ENCODE results near the gene GCNT1. TPM values are rescaled to one million over a fixed set of nuclear protein-coding genes. Genes with fewer than 3 reads are reported as not detected.
"Not testable (repeated sequence)": the region's sequence is repeated elsewhere in the genome, so short reads cannot be mapped to it uniquely, and the experiment has no call there.

GCNT1 gene
- polyA plus RNA-seq, 2 of the 4 experiments (the other 2 are of a cell fraction), result 1.0 to 2.2 TPM

DNA sequence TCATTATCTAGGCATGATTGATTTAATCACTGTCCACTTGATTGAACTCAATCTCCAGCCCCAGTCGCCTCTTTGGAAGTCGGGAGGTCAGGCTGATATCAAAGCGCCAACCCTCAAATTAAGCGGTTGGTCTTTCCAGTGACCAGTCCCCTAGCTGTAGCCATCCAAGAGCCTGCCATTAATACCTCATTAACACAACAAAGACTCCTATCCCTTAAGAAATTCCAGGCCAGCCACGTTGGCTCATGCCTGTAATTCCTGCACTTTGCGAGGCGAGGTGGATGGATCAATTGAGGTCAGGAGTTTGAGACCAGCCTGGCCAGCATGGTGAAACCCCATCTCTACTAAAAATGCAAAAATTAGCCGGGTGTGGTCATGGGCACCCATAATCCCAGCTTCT is 27.4 kb upstream of the GCNT1 start:
- DNase-seq (ENCODE audit: low read depth in 1 of 2, low spot score in 1 of 2) (no peak), ATAC-seq (no peak), FAIRE-seq (no peak)
- no peak overlapping the region for H3K4me3 ChIP-seq
- POLR2A ChIA-PET, result no interaction called here
- TF ChIP-seq RNF2 (IDR thresholded peaks at IDR 0.05; ENCODE audit: borderline replicate concordance, low read depth) (no peak), CBX2 (IDR thresholded peaks at IDR 0.05; ENCODE audit: borderline replicate concordance, low read depth) (no peak), MAZ (IDR thresholded peaks at IDR 0.05; ENCODE audit: borderline replicate concordance, low read depth, low read length) (no peak), HOXA7 (CRISPR knock-in tag; IDR thresholded peaks at IDR 0.05) (no peak), POLR2AphosphoS2 (conservative IDR thresholded peaks at IDR 0.05; ENCODE audit: low read length) (no peak), SREBF2 (IDR thresholded peaks at IDR 0.05) (no peak), ZC3H11A (IDR thresholded peaks at IDR 0.05) (no peak), HOXB13 (CRISPR knock-in tag; IDR thresholded peaks at IDR 0.05; ENCODE audit: low read depth) (no peak)
- CTCF ChIA-PET, result interaction anchor here (1.9 kb wide), 1 partner anchor 12 kb away, joined by 5 read pairs; no protein-coding TSS in a partner anchor
- H3K4me1 ChIP-seq, result peaks cover 12% of the 10 kb centered on the region
- no peaks in the 10 kb centered on the region for H3K9me3 ChIP-seq
- WGBS (ENCODE audit: missing lambda C conversion rate), result 81% methylated on average over 8 of the region's 8 CpGs
- H3K27ac ChIP-seq, result no peak overlapping the region
- H3K4me2 ChIP-seq, result no peak overlapping the region

DNA sequence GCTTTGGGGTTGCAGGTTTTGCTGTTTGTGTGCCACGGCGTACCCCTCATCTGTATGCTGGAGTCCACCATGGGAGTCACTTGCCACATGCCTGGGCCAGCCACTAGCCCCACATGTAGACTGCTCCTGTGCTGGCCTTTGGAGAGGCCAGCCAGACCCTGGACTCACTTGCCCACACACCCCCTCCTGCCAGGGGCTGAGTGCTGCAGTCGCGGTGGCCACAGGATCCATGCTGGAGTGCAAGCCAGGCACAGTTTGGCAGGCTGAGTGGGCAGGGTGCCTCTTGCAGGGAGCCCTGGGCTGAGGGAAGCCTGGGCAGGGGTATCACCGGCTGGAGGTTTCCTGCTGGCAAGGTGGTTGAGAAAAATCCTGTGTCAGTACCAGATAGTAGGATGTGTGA is 25.6 kb upstream of the GCNT1 start:
- FAIRE-seq (no peak), DNase-seq (ENCODE audit: low read depth in 1 of 2, low spot score in 1 of 2) (no peak), ATAC-seq (peak; percentile 43 to 75; a peak in 4 of 6 replicates)
- peak overlapping the region; percentile 55 for H3K4me2 ChIP-seq
- TF ChIP-seq FOSL2 (IDR thresholded peaks at IDR 0.05), result no peak
- no peak for TF ChIP-seq FOSL2 (CRISPR knock-in tag; IDR thresholded peaks at IDR 0.05)
- TF ChIP-seq NPAS2 (CRISPR knock-in tag; IDR thresholded peaks at IDR 0.05; ENCODE audit: borderline replicate concordance), result no peak
- TF ChIP-seq, protein P1, sequence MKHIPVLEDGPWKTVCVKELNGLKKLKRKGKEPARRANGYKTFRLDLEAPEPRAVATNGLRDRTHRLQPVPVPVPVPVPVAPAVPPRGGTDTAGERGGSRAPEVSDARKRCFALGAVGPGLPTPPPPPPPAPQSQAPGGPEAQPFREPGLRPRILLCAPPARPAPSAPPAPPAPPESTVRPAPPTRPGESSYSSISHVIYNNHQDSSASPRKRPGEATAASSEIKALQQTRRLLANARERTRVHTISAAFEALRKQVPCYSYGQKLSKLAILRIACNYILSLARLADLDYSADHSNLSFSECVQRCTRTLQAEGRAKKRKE (CRISPR knock-in tag; IDR thresholded peaks at IDR 0.05; ENCODE audit: low read depth), result no peak
- TF ChIP-seq, protein P2, sequence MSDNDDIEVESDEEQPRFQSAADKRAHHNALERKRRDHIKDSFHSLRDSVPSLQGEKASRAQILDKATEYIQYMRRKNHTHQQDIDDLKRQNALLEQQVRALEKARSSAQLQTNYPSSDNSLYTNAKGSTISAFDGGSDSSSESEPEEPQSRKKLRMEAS (IDR thresholded peaks at IDR 0.05), result no peak
- no peak for TF ChIP-seq MAFK (IDR thresholded peaks at IDR 0.05; ENCODE audit: partially characterized antibody)
- TF ChIP-seq FOXS1 (CRISPR knock-in tag; IDR thresholded peaks at IDR 0.05), result no peak
- H3K4me3 ChIP-seq, result no peak overlapping the region
- H3K9me3 ChIP-seq, result no peaks in the 10 kb centered on the region
- 69% methylated on average over 4 of the region's 5 CpGs for WGBS (ENCODE audit: missing lambda C conversion rate)
- POLR2A ChIA-PET, result interaction anchor here (0.9 to 1.0 kb wide), 2 partner anchors 26 to 38 kb away, joined by 3 read pairs; partner anchors contain the start of gene GCNT1
- peaks cover 12% of the 10 kb centered on the region for H3K4me1 ChIP-seq
- H3K27ac ChIP-seq, result peak overlapping the region; percentile 13 to 78; a peak in 3 of 6 replicates
- CTCF ChIA-PET, result interaction anchor here (2.9 kb wide), 1 partner anchor 14 kb away, joined by 11 read pairs; no protein-coding TSS in a partner anchor

DNA sequence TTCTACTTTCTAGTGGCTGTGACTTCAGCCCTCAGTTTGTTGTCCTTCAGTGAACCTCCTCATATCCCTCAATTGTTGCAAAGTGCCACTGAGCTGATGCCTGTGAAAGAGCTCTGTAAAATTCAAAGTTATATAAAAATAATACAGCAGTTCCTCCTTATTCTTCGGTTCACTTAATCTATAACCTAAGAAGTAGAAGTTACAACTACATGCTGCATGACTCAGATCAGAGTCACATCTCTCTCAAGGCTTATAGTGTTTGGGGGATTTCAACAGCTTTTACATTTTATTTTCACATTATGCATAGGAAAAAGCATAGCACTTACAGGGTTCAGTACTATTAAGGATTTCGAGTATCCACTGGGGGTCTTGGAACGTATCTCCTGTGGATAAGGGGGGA is 25.1 kb upstream of the GCNT1 start:
- TF ChIP-seq CBX8 (IDR thresholded peaks at IDR 0.05) (no peak), JUN (IDR thresholded peaks at IDR 0.05) (no peak), FOSB (CRISPR knock-in tag; IDR thresholded peaks at IDR 0.05) (no peak), TFCP2L1 (CRISPR knock-in tag; IDR thresholded peaks at IDR 0.05) (no peak)
- Histone ChIP-seq H3K9me3 (no peaks in the 10 kb centered on the region), H3K4me3 (no peak overlapping the region), H3K27ac (peak overlapping the region; percentile 13 to 78; a peak in 3 of 6 replicates), H3K4me2 (peak overlapping the region; percentile 55), H3K4me1 (peaks cover 12% of the 10 kb centered on the region)
- 6% methylated on average over 3 of the region's 3 CpGs for WGBS (ENCODE audit: missing lambda C conversion rate)
- FAIRE-seq (no peak), DNase-seq (ENCODE audit: low read depth in 1 of 2, low spot score in 1 of 2) (no peak), ATAC-seq (peak; percentile 69 to 80)
- CTCF ChIA-PET, result interaction anchor here (2.9 kb wide), 1 partner anchor 14 kb away, joined by 11 read pairs; no protein-coding TSS in a partner anchor
- POLR2A ChIA-PET, result interaction anchor here (0.9 to 1.0 kb wide), 2 partner anchors 25 to 39 kb away, joined by 3 read pairs; partner anchors contain the start of gene GCNT1

DNA sequence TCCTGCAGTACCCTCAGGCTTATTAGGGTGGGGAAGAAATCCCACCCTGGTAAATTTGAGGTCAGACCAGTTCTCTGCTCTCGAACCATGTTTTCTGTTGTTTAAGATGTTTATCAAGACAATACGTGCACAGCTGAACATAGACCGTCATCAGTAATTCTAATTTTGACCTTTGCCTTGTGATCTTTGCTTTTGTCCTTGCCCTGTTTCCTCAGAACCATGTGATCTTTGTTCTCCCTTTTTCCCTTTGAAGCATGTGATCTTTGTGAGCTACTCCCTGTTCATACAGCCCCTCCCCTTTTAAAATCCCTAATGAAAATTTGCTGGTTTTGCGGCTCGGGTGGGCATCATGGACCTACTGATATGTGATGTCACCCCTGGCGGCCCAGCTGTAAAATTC is 24.1 kb upstream of the GCNT1 start:
- DNase-seq (ENCODE audit: low read depth in 1 of 2, low spot score in 1 of 2); H3K4me3 ChIP-seq; FAIRE-seq; H3K9me3 ChIP-seq; H3K4me2 ChIP-seq; ATAC-seq; POLR2A ChIA-PET; H3K27ac ChIP-seq: not testable (repeated sequence)
- peaks cover 12% of the 10 kb centered on the region for H3K4me1 ChIP-seq
- 87% methylated on average over 6 of the region's 6 CpGs for WGBS (ENCODE audit: missing lambda C conversion rate)
- CTCF ChIA-PET, result interaction anchor here (2.9 kb wide), 1 partner anchor 13 kb away, joined by 11 read pairs; no protein-coding TSS in a partner anchor

DNA sequence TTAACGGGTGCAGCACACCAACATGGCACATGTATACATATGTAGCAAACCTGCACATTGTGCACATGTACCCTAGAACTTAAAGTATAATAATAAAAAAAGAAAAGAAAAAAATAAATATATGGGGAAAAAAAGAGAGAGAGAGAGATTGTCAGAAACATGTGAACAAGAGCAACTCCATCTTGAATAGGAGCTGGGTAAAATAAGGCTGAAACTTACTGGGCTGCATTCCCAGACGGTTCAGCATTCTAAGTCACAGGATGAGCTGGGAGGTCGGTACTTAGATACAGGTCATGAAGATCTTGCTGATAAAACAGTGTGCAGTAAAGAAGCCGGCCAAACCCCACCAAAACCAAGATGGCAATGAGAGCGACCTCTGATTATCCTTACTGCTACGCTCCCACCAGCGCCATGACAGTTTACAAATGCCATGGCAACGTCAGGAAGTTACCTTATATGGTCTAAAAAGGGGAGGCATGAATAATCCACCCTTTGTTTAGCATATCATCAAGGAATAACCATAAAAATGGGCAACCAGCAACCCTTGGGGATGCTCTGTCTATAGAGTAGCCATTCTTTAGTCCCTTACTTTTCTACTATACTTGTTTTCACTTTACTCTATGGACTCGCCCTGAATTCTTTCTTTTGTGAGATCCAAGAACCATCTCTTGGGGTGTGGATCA is 21.8 kb upstream of the GCNT1 start:
- ChIA-PET CTCF (interaction anchor here (0.6 kb wide), 1 partner anchor 1084 kb away, joined by 3 read pairs; no protein-coding TSS in a partner anchor), POLR2A (interaction anchor here (0.7 kb wide), 1 partner anchor 32 kb away, joined by 4 read pairs; no protein-coding TSS in a partner anchor)
- peaks cover 12% of the 10 kb centered on the region for H3K4me1 ChIP-seq
- WGBS (ENCODE audit: missing lambda C conversion rate), result 68% methylated on average over 9 of the region's 9 CpGs
- H3K4me3 ChIP-seq; DNase-seq (ENCODE audit: low read depth in 1 of 2, low spot score in 1 of 2); ATAC-seq; H3K9me3 ChIP-seq; FAIRE-seq; H3K27ac ChIP-seq; H3K4me2 ChIP-seq: not testable (repeated sequence)
